HG03571 (cell line): ENCODE data around the gene GJB5.

Experiments used
- ATAC-seq: cut with Tn5 transposase; IDR thresholded peaks from one replicate; pipeline ENCODE4 v1.9.1; 2021; ENCODE audit not compliant: unreplicated experiment

The GJB5 gene

DNA sequence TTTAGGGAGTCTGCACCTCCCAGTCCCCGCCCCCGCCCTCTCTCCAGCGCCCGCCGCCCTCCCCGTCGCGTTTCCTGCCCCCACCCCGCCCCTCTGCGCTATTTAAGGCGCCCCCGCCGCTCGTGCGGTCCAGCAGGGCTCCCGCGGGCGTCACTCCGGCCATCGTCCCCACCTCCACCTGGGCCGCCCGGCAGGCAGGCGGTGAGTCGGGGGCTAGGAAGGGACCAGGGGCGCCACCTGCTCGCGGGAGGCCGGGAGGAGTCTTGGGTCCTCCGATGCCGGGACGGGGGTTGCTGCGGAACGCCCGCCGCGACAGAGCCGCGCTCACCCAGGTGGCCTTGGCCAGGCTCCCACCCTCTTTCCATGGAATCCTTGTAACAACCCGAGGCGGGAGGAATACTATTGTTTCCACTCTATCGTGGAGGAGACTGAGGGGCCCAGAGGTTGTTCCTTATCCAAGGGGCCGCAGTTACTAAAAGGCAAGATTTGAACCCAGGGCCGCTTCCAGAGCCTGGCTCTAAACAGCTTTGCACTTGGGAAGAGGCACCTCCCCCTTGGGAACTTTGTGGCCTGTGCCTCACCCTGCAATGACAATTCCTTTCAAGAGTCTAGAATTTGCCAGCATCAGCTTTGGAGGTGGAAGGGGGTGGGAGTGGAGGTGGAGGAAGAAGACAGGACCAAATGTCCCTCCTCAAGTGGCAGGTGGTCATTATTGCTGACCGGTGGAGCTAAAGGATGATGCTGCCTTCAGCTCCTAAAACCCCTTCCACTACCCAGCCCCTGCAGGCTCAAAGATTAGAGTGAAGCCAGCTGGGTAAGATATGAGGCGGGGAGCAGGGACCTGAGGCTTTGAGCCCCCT, 38.3 kb downstream of the GJB5 start, which contains the start of gene GJA4:
TSS of gene GJA4 (plus strand) at position 132 of the 860 bp plus-strand sequence. CDS start 1,215 bp downstream, outside the sequence.
- no peak for ATAC-seq

DNA sequence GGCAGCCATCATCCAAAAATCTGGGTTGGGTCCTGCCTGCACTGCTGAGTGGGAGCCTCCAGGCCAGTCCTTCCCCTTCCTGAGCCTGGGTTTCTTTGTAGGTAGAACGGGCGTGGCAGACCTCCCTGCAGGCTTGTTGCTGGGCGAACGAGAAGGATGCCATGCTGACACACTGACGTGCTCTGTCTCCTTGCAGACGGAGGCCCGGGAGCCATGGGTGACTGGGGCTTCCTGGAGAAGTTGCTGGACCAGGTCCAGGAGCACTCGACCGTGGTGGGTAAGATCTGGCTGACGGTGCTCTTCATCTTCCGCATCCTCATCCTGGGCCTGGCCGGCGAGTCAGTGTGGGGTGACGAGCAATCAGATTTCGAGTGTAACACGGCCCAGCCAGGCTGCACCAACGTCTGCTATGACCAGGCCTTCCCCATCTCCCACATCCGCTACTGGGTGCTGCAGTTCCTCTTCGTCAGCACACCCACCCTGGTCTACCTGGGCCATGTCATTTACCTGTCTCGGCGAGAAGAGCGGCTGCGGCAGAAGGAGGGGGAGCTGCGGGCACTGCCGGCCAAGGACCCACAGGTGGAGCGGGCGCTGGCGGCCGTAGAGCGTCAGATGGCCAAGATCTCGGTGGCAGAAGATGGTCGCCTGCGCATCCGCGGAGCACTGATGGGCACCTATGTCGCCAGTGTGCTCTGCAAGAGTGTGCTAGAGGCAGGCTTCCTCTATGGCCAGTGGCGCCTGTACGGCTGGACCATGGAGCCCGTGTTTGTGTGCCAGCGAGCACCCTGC, 39.3 kb downstream of the GJB5 start:
- no peak for ATAC-seq

DNA sequence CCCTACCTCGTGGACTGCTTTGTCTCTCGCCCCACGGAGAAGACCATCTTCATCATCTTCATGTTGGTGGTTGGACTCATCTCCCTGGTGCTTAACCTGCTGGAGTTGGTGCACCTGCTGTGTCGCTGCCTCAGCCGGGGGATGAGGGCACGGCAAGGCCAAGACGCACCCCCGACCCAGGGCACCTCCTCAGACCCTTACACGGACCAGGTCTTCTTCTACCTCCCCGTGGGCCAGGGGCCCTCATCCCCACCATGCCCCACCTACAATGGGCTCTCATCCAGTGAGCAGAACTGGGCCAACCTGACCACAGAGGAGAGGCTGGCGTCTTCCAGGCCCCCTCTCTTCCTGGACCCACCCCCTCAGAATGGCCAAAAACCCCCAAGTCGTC, 39.9 kb downstream of the GJB5 start:
- ATAC-seq = no peak

DNA sequence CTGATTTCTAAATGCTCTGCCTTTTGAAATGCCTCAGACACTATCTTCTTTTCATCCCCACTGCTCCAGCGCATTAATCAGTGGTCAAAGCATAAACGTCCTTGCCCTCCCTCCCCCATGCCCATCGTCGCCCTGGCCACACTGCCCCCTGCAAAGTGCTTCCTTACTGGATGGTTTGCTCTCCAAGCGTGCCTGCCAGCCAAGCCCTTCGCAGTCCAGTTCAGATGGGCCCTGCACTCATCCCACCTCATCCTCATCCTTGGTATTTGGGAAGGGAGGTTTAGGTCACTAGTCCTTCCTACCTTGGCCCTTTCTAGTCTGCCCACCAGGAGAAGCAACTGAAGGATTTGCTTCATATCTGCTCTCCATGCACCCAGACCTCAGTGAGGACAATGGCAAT, 41.1 kb downstream of the GJB5 start:
- ATAC-seq = no peak

DNA sequence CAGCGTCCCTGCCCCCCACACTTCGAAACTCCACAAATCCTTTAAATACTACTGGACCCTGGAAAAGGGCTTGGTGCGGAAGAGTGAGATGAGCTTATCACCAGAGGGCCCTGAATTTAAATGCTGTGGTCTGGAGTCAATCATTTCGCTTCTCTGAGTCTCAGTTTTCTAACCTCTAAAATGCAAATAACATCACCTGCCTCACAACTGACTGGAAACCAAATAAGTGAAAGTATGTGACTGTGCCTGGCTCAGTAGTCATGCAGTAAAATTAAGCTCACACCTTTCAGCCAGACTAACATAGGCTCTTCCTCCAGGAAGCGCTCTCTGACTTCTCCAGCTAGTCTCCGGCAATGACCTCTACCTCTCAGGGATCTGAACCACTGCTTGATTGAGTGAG, 42.1 kb downstream of the GJB5 start:
- no peak for ATAC-seq

DNA sequence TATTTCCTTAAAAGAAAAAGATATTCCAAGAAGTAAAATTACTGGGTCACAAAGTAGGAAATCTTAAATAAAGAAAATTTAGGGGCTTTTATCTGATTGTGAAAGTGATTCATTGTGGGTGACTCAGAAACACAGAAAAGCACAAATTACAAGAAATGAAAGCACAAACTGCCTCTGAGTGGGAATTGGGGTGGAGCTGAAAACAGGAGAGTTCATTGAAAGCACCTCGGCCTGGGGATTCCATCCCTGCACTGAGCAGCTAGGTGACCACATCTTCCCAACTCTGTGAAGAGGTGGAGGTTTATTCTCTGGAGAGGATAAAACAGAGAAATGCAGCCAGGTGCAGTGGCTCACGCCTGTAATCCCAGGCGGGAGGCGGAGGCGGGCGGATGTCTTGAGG, 45.4 kb downstream of the GJB5 start:
- no peak for ATAC-seq

DNA sequence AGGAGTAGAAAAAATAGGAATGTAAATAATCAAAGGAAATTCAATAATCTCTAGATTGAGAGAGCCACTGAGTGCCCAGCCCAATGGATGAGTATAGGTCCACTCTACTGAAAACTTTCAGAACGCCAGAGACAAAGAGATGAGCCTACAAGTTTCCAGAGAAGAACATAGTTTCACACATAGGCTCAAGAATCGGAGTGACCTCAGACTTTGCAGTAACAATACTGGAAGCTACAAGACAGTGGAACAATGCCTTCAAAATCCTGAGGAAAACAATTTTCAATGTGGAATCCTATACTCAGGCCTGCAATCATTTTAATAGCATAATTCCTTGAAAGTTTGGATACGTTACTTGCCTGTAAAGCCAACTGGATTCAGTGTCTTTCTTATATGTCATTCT, 48.9 kb downstream of the GJB5 start:
- no peak for ATAC-seq

DNA sequence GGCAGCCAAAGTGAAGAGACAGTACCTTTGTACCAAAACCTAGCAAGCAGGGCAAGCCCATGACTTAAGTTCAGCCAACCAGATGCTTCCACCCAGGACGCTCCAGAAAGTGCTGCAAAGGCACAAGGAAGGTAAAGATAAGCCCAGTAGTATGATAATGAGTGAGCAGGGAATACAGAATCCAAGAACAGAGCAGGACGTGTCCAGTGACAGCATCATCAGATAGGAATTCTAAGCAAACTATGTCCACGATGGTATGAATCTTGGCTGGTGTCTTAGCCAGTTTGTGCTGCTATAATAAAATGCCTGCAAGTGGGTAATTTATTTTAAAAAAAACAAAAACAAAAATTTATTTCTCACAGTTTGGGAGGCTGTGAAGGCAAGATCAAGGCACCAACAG, 51.5 kb downstream of the GJB5 start:
- no peak for ATAC-seq
